ENCODE results near the gene SOX18. TPM values are rescaled to one million over a fixed set of nuclear protein-coding genes. Genes with fewer than 3 reads are reported as not detected.
"Not testable (repeated sequence)": the region's sequence is repeated elsewhere in the genome, so short reads cannot be mapped to it uniquely, and the experiment has no call there.

SOX18 gene
- total RNA-seq, 1 experiment from 2014 or later: not detected

GRCh38 chr20:64023361-64024140 is 25.9 kb downstream of the SOX18 start:
- no peak for DNase-seq (ENCODE audit: low spot score)

- no peak for DNase-seq (ENCODE audit: low spot score)
Observed at GRCh38 chr20:64022671-64023360, 26.6 kb downstream of the SOX18 start.

- no peak for DNase-seq (ENCODE audit: low spot score)
Observed at GRCh38 chr20:64021124-64021975, 28.1 kb downstream of the SOX18 start.

GRCh38 chr20:64015635-64016034 is 33.8 kb downstream of the SOX18 start:
- DNase-seq (ENCODE audit: low spot score): no peak

GRCh38 chr20:64012385-64013154 is 36.9 kb downstream of the SOX18 start:
- not testable (repeated sequence) for DNase-seq (ENCODE audit: low spot score)

GRCh38 chr20:64011366-64011779 is 38.1 kb downstream of the SOX18 start:
- DNase-seq (ENCODE audit: low spot score): no peak

GRCh38 chr20:64010711-64011237 is 38.7 kb downstream of the SOX18 start:
- DNase-seq (ENCODE audit: low spot score): no peak

- no peak for DNase-seq (ENCODE audit: low spot score)
Observed at GRCh38 chr20:64009811-64010387, 39.5 kb downstream of the SOX18 start.

GRCh38 chr20:64006902-64007301 is 42.5 kb downstream of the SOX18 start:
- no peak for DNase-seq (ENCODE audit: low spot score)

- DNase-seq (ENCODE audit: low spot score): no peak
Observed at GRCh38 chr20:64006490-64006889, 42.9 kb downstream of the SOX18 start.

- no peak for DNase-seq (ENCODE audit: low spot score)
Observed at GRCh38 chr20:64005394-64005793, 44.0 kb downstream of the SOX18 start.

GRCh38 chr20:64003960-64004725 is 45.3 kb downstream of the SOX18 start:
- DNase-seq (ENCODE audit: low spot score): no peak

GRCh38 chr20:64001607-64002011 is 47.8 kb downstream of the SOX18 start:
- DNase-seq (ENCODE audit: low spot score): no peak

GRCh38 chr20:64000906-64001305 is 48.5 kb downstream of the SOX18 start:
- DNase-seq (ENCODE audit: low spot score): no peak

Small RNAs within 50 kb of the gene (small RNA-seq; reads per million reads assigned to genes)
- gene AL355803.1 (not detected), gene MIR6813 (not detected)

Other genes starting within 250 kb of the SOX18 start
- 3.3 and 5.3 TPM in 2 replicates for gene ZBTB46, start 218.4 kb downstream of the SOX18 start, total RNA-seq (2014; rRNA removed; shearing (Covaris generic))
- gene ABHD16B, start 188.1 kb downstream of the SOX18 start, total RNA-seq (2014; rRNA removed; shearing (Covaris generic)): not detected in 2 replicates
- gene TPD52L2, start 184.4 kb downstream of the SOX18 start, total RNA-seq (2014; rRNA removed; shearing (Covaris generic)): 151 and 156 TPM in 2 replicates
- gene DNAJC5, start 154.5 kb downstream of the SOX18 start, total RNA-seq (2014; rRNA removed; shearing (Covaris generic)): 106 and 109 TPM in 2 replicates
- gene UCKL1, start 93.2 kb downstream of the SOX18 start, total RNA-seq (2014; rRNA removed; shearing (Covaris generic)): 63.2 and 68.4 TPM in 2 replicates
- 0.34 and 0.38 TPM in 2 replicates for gene ZNF512B, start 79.7 kb downstream of the SOX18 start, total RNA-seq (2014; rRNA removed; shearing (Covaris generic))
- gene SAMD10, start 70.0 kb downstream of the SOX18 start, total RNA-seq (2014; rRNA removed; shearing (Covaris generic)): 47.2 and 51.9 TPM in 2 replicates
- gene PRPF6, start 68.5 kb downstream of the SOX18 start, total RNA-seq (2014; rRNA removed; shearing (Covaris generic)): 102 and 110 TPM in 2 replicates
- 0.69 and 1.5 TPM in 2 replicates for gene C20orf204, start 13.5 kb downstream of the SOX18 start, total RNA-seq (2014; rRNA removed; shearing (Covaris generic))
- gene TCEA2, start 13.6 kb upstream of the SOX18 start, total RNA-seq (2014; rRNA removed; shearing (Covaris generic)): 1.2 TPM in 1 of 2 replicates, not detected in the other
- gene RGS19, start 29.9 kb upstream of the SOX18 start, total RNA-seq (2014; rRNA removed; shearing (Covaris generic)): 89.2 and 99.8 TPM in 2 replicates
- gene OPRL1, start 30.4 kb upstream of the SOX18 start, total RNA-seq (2014; rRNA removed; shearing (Covaris generic)): 1.2 and 1.5 TPM in 2 replicates
- not detected in 2 replicates for gene LKAAEAR1, start 34.8 kb upstream of the SOX18 start, total RNA-seq (2014; rRNA removed; shearing (Covaris generic))
- not detected in 2 replicates for gene NPBWR2, start 57.9 kb upstream of the SOX18 start, total RNA-seq (2014; rRNA removed; shearing (Covaris generic))
- 2.8 and 5.8 TPM in 2 replicates for gene MYT1, start 114.8 kb upstream of the SOX18 start, total RNA-seq (2014; rRNA removed; shearing (Covaris generic))
- 41.4 and 52.0 TPM in 2 replicates for gene PCMTD2, start 206.1 kb upstream of the SOX18 start, total RNA-seq (2014; rRNA removed; shearing (Covaris generic))

Measured in HT-29 (cell line).